GM19372 (cell line): ENCODE measurements around the gene BBS7.

Source experiments
- ATAC-seq: cut with Tn5 transposase; IDR thresholded peaks from one replicate; pipeline ENCODE4 v1.9.1; 2021; ENCODE audit warnings: mild to moderate bottlenecking, low read depth, moderate library complexity; ENCODE audit not compliant: unreplicated experiment

BBS7 gene

DNA sequence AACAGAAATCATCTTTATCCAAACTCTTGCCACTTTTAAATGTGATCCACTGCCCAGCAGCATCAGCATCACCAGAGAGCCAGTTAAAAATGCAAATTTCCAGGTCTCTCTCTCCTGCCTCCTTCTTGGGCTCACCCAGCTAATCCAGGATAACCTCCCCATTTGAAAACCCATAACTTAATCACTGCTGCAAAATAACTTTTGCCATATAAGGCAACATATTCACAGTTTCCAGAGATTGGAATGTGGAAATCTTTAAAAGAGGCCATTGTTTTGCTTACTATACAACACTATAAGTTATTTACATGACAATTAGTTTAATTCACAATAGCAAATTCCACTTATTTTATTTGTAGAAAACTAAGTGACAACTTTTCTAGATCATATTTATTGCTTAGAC lies 74.0 kb downstream of the BBS7 start:
- ATAC-seq, result no peak

- no peak for ATAC-seq
These were observed 75.6 kb downstream of the BBS7 start for GRCh38 chr4:121794505-121795188.

DNA sequence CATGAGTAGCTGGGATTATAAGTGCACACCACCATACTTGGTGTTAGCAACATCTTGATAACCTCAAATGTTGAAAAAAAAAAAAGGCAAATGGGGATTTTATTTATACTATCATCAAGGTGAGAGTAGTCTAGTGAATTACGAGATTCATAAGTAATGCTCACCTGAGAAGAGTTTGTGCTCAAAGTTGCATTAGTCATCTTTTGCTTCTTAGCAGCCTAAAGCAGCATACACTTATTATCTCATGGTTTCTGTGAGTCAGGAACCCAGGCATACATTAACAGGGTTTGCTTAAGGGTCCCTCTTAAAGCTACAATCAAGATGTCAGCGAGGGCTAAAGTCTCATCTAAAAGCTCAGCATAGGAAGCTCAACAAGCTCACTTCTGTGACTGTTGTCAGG lies 77.3 kb downstream of the BBS7 start:
- ATAC-seq, result no peak

DNA sequence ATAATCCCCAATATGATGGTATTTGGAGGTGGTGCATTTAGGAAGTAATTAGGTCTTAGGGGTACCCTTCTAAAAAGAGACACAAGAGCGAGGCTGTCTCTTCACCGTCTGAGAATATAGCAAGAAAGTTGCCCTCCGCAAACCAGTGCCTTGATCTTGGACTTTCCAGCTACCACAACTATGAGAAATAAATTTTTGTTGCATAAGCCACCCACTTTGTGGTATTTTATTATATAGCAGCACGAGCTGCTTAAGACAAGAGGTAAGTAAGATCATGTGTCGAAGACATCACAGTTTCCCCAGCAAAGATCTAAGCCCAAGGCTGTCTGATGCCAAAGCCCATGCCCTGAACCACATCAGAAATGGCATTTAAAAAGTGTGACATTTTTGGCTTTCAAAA lies 78.8 kb downstream of the BBS7 start:
- no peak for ATAC-seq

DNA sequence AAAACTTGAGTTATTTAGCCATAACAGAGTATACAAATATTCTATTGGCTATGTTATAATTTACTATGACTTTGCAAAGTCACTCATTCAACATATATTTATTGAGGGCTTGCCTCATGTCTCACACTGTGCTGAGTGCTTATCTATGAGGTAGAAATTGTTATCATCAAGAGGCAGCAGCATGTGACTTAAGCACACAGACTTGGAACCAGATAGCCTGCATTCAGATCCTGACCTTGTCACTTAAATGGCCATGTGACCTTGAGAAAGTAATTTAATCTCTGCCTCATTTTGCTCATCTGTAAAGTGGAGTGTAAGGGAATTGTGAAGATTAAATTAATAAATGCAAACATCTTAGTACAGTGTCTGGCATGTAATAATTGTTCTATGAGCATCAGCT lies 79.3 kb downstream of the BBS7 start:
- no peak for ATAC-seq

- no peak for ATAC-seq
These were observed 80.1 kb downstream of the BBS7 start for GRCh38 chr4:121789960-121790829.

DNA sequence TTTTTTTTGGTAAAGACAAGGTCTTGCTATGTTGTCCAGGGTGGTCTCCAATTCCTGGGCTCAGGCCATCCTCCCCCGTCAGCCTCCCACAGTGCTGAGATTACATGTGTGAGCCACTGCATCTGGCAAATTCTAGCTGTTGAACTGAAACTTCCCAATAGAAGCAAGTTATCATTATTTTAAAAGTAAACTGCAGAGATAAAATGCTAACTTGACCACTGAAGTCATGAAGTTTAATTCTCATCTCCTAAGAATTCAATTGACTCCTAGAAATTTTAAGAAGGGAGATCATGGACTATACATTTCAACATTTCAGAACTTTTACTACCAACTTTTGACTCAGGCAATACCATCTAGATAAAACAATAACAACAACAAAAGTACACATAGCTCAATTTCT lies 80.8 kb downstream of the BBS7 start:
- no peak for ATAC-seq

GRCh38 chr4:121788896-121789295 lies 81.4 kb downstream of the BBS7 start:
- no peak for ATAC-seq

DNA sequence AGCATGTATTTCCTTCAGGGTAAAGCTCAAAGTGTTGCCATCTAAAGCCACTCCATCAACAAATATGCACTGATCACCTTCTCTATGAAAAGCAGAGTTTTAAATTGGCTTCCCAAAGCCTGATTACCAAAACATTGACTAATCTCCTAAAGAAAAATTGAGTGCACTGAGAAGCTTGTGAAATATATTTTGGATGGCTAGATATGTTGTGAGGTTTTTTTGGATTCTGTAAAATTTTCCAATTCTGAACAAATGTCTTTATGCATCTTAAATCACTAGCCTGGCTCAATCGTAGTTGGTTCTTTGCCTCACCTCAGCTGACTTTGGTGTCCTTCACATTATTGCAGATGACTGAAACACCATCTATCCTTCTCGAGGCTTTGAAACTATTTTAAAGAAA lies 84.1 kb downstream of the BBS7 start:
- ATAC-seq, result no peak

- no peak for ATAC-seq
These were observed 84.8 kb downstream of the BBS7 start for GRCh38 chr4:121785479-121785878.

- ATAC-seq, result no peak
These were observed 85.3 kb downstream of the BBS7 start for GRCh38 chr4:121784975-121785374.

GRCh38 chr4:121784401-121784800 lies 85.9 kb downstream of the BBS7 start:
- no peak for ATAC-seq

GRCh38 chr4:121783210-121783609 lies 87.1 kb downstream of the BBS7 start:
- ATAC-seq, result no peak

DNA sequence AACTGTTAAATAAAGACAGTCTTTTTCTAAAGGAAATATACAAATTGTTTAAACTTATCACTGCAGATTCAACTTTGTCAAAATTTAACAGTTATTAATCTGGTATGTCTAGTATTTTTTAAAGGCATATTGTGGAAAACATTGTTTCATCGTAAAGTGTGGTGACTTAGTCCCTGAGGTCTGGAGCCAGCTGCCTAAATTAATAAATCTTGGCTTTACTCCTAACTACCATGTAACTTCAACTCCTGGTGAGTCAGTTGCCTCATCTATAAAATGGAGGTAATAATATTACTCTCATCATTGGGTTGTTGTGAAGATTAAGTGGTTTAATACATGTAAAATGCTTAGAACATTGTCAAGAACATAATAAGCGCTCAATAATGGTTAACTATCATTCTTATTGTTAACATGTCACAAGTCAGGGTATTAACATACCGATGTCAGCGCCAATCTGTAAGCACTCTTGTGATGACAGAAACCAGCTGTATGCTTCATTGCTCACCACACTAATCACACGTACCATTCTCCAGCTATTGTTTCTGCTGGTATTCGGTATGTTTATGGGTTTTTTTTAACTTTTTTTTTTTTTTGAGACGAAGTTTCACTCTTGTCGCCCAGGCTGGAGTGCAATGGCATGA lies 91.2 kb downstream of the BBS7 start:
- no peak for ATAC-seq

DNA sequence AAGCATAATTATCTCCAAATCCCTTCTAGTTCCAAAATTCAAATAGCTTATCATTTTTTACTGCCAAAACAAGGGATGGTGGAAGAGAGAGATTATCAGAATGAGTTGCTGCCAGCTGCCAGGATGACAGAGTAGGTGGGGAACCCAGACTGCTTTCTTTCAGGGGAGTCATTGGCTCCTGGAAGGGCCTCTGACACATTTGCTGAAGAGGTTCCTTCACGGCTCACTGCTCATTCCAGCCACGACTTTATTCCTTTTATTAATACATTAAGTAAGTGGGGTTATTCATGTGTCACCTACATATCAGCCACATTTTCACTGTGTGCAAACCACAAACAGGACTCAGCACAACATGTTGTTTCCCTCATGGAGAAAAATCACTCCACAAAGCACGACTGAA lies 92.6 kb downstream of the BBS7 start:
- ATAC-seq, result no peak

DNA sequence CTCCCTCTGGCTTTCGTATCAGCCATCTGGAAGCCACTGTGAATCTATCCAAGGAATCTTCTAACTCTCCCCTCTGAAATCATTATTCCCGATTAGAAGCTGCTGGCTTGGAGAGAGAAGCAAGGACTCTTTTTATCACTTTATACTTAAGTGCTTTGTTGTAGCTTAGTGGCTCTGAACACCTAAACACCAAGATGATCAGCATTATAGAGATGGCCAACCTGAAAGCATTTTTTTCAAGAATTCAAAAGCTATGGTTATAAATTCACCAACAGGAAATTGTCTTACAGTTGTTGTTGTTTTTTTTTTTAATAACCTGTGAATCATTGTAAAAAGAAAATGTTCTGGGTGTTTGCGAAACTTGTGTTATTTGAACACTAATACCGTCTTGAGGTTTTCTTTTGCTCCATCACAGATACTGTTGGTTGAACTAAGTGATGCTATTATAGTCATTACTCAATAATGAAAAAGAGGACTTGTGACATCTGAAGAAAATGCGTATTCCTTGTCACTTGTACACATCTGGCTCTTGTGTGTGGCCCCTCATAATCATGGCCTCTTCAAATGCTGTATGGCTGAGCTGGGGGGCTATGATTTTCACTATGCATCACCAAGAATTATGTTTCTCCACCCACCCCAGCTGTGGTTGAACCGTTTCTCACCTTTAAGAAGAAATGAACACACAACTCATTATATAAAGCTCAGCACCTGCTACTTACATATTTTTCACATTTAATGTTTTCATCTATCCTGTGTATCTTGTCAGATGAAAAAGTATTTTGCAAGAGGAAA lies 93.5 kb downstream of the BBS7 start:
- no peak for ATAC-seq
